Measurements from ENCODE around the gene CUL3.
"Not testable (repeated sequence)": the region's sequence is repeated elsewhere in the genome, so short reads cannot be mapped to it uniquely, and the experiment has no call there.

CUL3 gene

GRCh38 chr2:224532931-224533330, 52.2 kb downstream of the CUL3 start:
- no peak for DNase-seq

- DNase-seq: no peak
Measured at GRCh38 chr2:224532441-224532840, 52.7 kb downstream of the CUL3 start.

DNA sequence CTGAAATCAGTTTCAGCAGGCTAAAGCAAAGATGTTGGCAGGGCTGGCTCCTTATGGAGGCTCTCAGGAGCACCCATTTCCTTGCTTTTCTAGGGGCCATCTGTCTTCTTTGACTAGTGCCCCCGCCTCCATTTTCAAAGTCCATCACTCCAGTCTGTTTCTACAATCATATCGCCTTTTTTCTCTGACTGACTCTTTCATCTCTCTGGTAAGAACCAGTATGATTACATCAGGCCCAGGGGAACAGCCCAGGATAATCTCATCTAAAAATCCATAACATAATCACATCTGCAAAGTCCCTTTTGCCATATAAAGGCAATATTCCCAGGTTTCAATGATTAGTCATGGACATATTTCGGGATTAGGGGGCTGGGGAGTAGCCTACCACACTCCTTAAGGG, 57.0 kb downstream of the CUL3 start:
- DNase-seq: no peak

DNA sequence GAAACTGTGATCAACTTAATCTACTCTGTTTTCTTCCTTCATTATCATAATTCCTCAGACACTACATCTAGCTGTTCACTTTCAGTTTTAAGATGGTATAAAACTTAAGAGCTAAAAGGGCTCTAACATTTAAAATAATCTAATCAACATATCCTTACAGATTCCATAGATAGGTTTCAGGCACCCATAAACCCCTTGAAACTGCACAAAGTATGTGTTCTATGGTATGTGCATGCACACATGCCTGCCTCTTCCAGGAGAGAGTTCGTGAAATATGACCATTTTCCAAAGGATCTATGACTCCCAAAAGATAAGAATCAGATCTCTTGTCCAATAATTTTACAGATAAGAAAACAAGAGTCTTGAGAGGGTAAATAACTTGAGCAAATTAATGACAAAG, 59.4 kb downstream of the CUL3 start:
- no peak for DNase-seq

- no peak for DNase-seq
Measured at GRCh38 chr2:224524657-224525056, 60.5 kb downstream of the CUL3 start.

DNA sequence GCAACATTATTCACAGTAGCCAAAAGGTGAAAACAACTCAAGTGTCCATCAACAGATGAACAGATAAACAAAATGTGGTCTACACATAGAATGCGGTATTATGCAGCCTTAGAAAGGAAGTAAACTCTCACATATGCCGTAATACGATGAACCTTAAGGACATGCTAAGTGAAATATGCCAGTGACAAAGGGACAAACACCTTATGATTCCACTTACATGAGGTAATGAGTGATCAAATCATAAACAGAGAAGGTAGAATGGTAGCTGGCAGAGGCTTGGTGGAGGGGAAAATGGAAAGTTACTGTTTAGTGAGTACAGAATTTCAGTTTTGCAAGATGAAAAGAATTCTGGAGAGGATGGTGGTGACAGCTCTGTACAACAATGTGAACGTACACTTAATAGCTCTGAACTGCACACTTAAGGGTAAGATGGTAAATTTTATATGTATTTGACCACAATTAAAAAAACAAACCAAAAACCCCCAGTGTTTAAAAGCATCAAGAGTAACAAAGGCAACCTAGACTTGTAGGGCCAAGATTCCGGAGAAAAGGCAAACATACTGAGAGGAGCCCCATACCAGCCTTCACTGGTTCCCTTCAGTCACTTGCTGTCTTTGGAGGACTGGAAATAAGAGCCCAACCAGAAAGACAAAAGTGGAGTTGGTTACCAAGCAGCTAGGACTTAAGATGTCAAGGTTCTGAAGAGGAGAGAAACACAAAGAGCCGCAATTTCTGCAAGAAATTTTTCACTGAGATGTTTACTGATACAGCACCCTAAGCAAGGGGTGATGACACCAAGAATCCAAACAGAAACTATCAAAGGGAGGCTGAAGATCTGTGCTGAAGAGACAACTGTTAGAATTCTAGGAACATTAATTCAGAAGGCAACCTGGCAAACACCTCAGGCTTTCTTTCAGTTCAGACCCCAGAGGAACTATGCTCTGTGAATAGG, 61.3 kb downstream of the CUL3 start:
- no peak for DNase-seq

DNA sequence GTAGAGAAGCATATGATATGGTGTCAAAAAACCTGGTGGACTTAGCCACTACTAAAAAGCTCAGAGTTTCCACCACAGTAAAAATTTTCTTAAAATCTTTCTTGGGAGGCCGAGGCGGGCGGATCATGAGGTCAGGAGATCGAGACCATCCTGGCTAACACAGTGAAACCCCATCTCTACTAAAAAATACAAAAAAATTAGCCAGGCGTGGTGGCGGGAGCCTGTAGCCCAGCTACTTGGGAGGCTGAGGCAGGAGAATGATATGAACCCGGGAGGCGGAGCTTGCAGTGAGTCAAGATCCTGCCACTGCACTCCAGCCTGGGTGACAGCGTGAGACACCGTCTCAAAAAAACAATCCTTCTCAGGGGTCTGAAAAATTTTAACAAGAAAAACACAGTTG, 62.7 kb downstream of the CUL3 start:
- not testable (repeated sequence) for DNase-seq

- DNase-seq: no peak
Measured at GRCh38 chr2:224520064-224520463, 65.1 kb downstream of the CUL3 start.

DNA sequence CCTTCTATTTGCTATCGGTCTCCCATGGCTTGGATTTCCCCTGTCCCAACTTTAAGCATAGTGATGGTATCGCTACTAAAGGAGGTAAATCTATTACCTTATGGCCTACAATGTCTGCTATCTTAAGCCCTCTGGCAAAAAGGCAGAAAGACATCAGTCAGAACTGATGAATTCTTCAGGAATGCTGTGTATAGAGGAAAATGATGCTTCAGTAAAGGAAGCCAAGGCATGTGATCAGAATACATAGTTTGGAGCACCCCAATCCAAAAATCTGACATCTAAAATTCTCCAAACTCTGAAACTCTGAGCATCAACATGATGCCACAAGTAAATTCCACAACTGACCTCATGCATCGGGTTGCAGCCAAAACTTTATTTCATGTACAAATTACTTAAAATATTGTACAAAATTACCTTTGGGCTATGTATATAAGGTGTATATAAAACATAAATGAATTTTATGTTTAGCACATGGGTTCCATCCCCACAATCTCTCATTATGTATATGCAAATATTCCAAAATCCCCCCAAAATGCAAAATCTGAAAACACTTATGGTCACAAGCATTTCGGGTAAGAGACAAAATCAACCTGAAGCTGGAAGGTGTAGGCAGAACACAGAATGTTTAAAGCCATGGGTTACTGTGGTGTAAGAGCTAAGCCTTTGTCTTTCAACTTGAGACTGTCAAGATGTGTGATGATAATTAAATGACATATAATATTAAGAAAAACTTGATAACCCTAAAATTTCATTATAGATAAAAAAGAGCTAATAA, 66.2 kb downstream of the CUL3 start:
- no peak for DNase-seq

GRCh38 chr2:224517963-224518362, 67.2 kb downstream of the CUL3 start:
- no peak for DNase-seq

DNA sequence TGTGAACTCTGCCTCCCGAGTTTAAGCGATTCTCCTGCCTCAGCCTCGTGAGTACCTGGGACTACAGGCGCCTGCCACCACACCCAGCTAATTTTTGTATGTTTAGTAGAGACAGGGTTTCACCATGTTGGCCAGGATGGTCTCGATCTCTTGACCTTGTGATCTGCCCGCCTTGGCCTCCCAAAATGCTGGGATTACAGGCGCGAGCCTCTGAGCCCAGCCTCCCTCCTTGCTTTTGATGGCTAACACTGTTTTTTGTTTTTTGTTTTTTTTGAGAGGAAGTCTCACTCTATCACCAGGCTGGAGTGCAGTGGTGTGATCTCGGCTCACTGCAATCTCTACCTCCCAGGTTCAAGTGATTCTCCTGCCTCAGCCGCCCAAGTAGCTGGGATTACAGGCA, 68.8 kb downstream of the CUL3 start:
- DNase-seq: not testable (repeated sequence)

GRCh38 chr2:224513991-224514390, 71.2 kb downstream of the CUL3 start:
- DNase-seq: no peak

DNA sequence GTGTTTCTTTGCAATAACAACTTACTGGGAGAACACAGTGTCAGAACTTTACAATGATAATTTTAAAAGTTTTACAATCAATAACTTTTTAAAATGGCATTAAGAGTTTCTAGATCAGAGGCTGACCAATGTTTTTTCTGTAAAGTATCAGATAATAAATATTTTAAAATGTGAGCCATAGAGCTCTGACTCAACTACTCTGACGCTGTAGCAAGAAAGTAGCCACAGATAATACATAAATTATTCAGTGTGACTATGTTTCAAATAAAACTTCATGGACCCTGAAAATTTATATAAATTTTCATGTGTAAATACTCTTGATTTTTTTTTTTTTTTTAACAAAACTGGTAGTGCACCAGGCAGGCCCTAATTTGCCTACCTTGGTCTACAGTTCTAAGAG, 77.4 kb downstream of the CUL3 start:
- DNase-seq: no peak

GRCh38 chr2:224506494-224506893, 78.7 kb downstream of the CUL3 start:
- DNase-seq: no peak

DNA sequence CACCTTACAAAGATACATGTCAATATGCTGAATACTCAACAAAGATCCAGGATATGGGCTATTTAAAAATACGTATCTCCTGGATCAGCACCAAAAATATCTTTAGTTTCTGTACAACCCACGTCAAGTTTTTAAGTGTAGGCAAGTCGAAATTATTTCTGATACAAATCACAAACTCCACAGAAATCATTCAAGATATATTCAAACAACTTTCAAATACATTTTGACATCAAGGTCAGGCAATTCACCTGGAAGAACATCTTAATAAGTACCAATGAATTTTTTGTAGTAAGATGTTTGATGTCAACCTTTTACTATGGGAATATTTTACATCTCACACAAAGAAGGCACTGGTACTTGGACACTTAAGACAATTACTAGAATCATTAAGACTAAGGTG, 86.2 kb downstream of the CUL3 start:
- DNase-seq: no peak

GRCh38 chr2:224492531-224492930, 92.6 kb downstream of the CUL3 start:
- no peak for DNase-seq

DNA sequence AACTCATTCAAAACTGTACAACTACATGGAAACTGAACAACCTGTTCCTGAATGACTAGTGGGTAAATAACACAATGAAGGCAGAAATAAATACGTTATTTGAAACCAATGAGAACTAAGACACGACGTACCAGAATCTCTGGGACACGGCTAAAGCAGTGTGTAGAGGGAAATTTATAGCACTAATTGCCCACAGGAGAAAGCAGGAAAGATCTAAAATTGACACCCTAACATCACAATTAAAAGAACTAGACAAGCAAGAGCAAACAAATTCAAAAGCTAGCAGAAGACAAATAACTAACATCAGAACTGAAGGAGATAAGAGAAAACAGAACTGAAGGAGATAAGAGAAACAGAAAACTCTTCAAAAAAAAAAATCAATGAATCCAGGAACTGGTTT, 97.2 kb downstream of the CUL3 start:
- not testable (repeated sequence) for DNase-seq

- not testable (repeated sequence) for DNase-seq
Measured at GRCh38 chr2:224485081-224486014, 99.8 kb downstream of the CUL3 start.

DNA sequence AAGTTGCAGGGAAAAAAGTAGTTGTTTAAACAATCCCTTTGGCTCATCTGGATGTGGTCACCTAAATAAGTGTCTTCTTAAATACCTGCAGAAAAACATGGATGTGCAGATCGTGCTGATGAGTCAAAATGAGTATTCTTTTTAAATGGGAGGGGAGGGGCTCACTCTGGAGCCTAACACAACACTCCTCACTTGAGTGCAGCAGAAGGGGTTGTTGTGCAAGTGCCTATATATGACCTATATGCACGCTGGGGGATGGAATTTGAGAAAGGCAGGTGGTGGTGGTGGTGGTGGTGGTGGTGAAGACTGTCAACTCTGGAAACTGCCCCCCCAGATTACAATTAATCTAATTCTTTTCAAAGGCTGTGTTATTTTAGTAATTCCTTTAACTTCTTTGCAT, 105.3 kb downstream of the CUL3 start:
- DNase-seq: no peak

DNA sequence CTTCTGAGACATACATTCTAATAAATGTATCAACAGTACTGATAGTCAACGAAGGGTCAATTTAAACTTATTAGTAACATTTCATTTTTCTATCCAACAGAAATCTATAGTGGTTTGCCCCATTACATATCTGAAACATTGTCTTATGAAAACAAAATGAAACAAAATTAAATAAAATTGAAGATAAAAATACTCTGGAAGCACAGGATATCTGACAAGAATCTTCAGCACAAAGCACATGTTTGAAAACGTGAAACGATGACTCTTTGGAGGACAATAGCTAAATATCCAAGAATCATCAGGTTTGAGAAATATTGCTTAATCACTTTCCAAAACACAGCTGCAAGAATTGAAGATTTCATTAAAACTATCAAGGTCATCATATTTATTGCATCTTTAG, 112.3 kb downstream of the CUL3 start:
- no peak for DNase-seq

DNA sequence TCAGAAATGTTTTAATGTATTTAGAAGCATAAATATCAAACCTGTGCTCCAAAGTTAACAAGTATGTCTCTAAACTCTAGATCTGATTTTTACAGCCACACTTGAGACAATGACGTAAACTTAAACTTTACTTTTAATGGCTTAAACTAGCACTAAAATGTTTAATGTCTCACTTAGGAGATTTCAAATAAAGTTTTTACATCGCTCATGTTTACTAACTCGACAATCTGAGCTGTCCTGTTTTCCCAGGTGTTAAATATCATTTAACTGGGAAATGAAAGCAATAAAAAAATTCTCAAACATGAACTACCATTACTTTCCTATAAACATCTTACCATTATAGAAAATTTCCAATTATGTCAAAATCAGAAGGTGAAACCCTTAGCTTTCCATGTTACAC, 113.0 kb downstream of the CUL3 start:
- DNase-seq: no peak

DNA sequence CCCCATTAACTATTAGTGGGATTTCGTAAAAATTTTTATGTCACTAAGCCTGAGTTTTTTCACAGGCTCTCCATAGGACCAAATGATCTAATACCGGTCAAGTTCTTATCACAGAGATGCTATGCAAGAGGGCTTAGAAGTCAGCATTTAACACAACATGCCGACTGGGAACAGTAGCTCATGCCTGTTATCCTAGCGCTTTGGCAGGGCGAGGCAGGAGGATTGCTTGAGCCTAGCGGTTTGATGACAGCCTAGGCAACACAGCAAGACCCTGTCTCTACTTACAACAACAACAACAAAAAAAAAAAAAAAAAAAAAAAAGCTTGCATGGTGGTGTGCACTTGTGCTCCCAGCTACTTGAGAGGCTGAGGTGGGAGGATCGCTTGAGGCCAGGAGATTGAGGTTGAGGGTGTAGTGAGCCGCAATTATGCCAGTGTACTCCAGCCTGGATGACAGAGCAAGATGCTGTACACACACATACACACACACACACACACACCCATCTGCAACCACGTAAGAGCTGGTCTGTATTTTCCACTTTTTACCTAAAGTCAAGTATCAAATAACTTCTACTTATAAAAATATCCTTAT, 115.7 kb downstream of the CUL3 start:
- no peak for DNase-seq

All from NCI-H524 (cell line).